ENCODE data around the gene PPP1R15A.
A peak's percentile ranks its signal among the peaks of the same experiment; 100 is the strongest.
"Not testable (repeated sequence)": the region's sequence is repeated elsewhere in the genome, so short reads cannot be mapped to it uniquely, and the experiment has no call there.

Gene PPP1R15A

DNA sequence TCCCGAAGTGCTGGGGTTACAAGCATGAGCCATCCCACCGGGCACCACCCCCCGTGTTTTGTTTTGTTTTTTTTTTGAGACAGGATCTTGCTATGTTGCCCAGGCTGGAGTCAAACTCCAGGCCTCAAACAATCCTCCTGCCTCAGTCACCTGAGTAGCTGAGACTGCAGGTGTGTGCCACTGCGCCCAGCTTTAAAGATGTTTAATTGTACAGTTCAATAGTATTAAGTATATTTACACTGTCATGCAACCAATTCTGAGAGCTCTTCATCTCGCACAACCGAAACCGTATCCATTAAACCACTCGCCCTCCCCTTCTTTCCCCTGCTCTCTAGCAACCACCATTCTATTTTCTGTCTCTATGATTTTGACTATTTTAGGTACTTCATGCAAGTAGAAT lies 43.5 kb downstream of the PPP1R15A start:
- no peak for DNase-seq (ENCODE audit: low read depth)

DNA sequence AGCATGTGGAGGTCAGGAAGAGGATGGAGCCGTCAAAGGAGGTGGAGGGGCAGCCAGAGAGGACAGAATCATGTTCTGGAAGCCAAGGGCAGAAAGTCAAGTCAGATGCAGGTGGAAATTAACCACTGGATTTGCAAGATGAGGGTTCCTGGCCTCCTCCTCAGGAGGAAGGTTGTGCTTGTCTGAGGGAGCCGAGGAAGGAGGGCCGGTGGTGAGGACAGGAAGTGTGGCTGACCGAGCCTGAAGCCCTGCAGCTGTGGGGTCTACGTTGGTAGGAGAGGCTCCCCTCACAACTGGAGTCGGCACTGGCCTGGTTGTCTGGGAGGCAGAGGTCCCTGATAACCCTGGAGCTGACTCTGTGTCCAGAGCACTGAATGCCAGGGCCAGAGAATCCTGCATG lies 45.9 kb downstream of the PPP1R15A start:
- DNase-seq (ENCODE audit: low read depth): no peak

- no peak for DNase-seq (ENCODE audit: low read depth)
Measured at GRCh38 chr19:48918801-48919247, 46.6 kb downstream of the PPP1R15A start.

GRCh38 chr19:48919271-48919670 lies 47.0 kb downstream of the PPP1R15A start:
- DNase-seq (ENCODE audit: low read depth): not testable (repeated sequence)

GRCh38 chr19:48920949-48921348 lies 48.7 kb downstream of the PPP1R15A start:
- DNase-seq (ENCODE audit: low read depth): no peak

DNA sequence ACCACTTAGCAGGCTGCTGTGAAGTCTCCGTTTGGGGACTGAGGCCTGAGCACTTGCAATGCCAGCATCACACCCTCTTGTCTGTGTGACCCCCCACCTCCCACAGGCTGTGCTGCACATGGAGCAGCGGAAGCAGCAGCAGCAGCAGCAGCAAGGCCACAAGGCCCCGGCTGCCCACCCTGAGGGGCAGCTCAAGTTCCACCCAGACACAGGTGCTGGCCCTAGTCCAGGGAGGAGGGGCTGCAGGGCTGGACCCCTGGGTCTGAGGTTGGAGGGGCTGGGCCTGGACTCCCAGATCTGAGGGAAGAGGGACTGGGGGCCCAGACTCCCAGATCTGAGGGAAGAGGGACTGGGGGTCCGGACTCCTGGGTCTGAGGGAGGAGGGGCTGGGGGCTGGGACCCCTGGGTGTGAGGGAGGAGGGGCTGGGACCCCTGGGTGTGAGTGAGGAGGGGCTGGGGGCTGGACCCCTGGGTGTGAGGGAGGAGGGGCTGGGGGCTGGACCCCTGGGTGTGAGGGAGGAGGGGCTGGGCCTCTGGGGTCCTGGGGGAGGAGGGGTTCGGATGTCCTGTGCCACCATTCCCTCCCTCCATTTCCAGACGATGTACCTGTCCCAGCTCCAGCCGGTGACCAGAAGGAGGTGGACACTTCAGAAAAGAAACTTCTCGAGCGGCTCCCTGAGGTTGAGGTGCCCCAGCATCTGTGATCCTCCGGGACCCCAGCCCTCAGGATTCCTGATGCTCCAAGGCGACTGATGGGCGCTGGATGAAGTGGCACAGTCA lies 49.7 kb downstream of the PPP1R15A start:
- DNase-seq (ENCODE audit: low read depth): no peak

DNA sequence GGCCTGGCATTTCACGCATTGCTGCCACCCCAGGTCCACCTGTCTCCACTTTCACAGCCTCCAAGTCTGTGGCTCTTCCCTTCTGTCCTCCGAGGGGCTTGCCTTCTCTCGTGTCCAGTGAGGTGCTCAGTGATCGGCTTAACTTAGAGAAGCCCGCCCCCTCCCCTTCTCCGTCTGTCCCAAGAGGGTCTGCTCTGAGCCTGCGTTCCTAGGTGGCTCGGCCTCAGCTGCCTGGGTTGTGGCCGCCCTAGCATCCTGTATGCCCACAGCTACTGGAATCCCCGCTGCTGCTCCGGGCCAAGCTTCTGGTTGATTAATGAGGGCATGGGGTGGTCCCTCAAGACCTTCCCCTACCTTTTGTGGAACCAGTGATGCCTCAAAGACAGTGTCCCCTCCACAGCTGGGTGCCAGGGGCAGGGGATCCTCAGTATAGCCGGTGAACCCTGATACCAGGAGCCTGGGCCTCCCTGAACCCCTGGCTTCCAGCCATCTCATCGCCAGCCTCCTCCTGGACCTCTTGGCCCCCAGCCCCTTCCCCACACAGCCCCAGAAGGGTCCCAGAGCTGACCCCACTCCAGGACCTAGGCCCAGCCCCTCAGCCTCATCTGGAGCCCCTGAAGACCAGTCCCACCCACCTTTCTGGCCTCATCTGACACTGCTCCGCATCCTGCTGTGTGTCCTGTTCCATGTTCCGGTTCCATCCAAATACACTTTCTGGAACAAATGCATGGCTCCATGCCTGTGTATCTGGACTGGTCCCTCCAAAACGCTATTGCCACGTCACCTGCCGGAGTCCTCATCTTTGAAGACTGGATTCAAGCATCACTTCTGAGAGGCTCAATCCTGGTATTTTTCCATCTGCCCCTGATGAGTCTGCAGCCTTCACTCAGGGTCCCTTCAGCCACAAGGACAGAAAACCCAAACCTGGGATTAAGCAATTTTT lies 50.6 kb downstream of the PPP1R15A start:
- DNase-seq (ENCODE audit: low read depth): no peak

GRCh38 chr19:48925240-48925843 lies 53.1 kb downstream of the PPP1R15A start:
- DNase-seq (ENCODE audit: low read depth): peak; percentile 64
